Colonic mucosa (tissue), 4 donors: ENCODE measurements around the gene TREML1. TPM values are rescaled to one million over a fixed set of nuclear protein-coding genes. Genes with fewer than 3 reads are reported as not detected.

ENCODE experiments used
- DNase-seq: peaks from one replicate; pipeline ENCODE4 v3.0.0-alpha.2; 2020
- H3K27ac ChIP-seq: fragments of 200-600 bp; one replicate; pipeline ENCODE4 v1.8.0; 2021
- H3K27me3 ChIP-seq: fragments of 200-600 bp; one replicate; pipeline ENCODE4 v1.8.0; 2021
- H3K36me3 ChIP-seq: fragments of 200-600 bp; one replicate; pipeline ENCODE4 v1.8.0; 2021
- H3K4me1 ChIP-seq: fragments of 200-600 bp; one replicate; pipeline ENCODE4 v1.8.0; 2021; ENCODE audit warnings: mild to moderate bottlenecking
- H3K4me3 ChIP-seq: fragments of 200-600 bp; one replicate; pipeline ENCODE4 v1.8.0; 2021
- H3K9ac ChIP-seq, 2 donors: one replicate each; pipeline ENCODE4 v1.7.0; 2013; ENCODE audit warnings: control low read depth in 2 of 2, low read depth in 2 of 2, low read length in 2 of 2
- H3K9me3 ChIP-seq: fragments of 200-600 bp; one replicate; pipeline ENCODE4 v1.8.0; 2021
- CTCF ChIP-seq: fragments of 200-600 bp; IDR thresholded peaks from one replicate; pipeline ENCODE4 v1.8.0; 2022; ENCODE audit warnings: antibody characterized with exemption, mild to moderate bottlenecking
- intact Hi-C: fragments of 100-400 bp; cut with DNase I; formaldehyde crosslinking; loops from one replicate; pipeline ENCODE4 v1.14.1; 2022
- total RNA-seq, 2 donors: library from RNA; stranded (reverse); fragmentation: NEBNext Ultra II Directional in 1 of 2; extraction: Animal tissue kit (Norgen Biotek cat#: 25700) in 1 of 2; gene quantifications; one replicate each; pipeline ENCODE4 v1.2.1, GENCODE V29; 2021
- donor health status: healthy.
- donor health status: DM: no; HTN: no; CAD: no.
- donor health status: DM: no; HTN: no; CAD: no.

The TREML1 gene
- total RNA-seq, 2 donors from 2014 or later = not detected

DNA sequence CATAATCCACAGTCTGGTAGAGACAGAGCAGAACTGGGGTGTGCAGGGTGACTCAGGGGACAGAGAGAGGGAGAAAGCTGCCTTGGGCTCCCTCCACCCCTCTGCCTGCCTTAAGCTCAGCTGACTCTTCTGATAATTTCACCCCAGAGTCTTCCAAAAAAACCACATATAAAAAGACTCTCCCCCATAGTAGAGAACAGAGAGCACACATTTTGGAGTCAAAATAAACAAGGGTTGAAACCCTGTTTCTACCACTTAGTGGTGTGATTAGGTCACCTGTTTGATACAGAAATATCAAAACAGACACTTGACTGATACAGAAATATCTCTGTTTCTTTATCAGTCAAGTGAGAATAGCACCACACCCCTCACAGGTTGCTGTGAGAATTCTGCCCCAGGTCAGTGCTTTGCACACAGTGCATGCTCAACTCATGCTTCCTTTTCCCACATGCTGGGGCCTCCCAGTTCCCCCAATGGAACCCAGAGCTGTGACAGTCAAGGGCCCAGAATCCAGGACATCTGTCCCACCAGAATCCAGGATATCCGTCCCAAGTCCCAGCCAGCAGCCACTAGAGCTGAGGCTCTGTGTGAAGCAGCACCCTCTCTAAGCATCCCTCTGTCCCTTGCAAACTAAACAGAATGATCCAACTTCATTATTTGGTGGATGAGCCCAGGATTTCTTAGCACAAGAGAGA is 45.6 kb upstream of the TREML1 start:
- Histone ChIP-seq H3K4me1 (no peaks in the 10 kb centered on the region), H3K4me3 (no peak overlapping the region), H3K9ac (no peak overlapping the region), H3K9me3 (no peaks in the 10 kb centered on the region), H3K27me3 (no peaks in the 10 kb centered on the region), H3K36me3 (no peaks in the 10 kb centered on the region), H3K27ac (peak overlapping the region; percentile 47)
- no peak for DNase-seq
- intact Hi-C loops = no loop called here
- no peak for TF ChIP-seq CTCF

GRCh38 chr6:41197234-41197633 is 43.1 kb upstream of the TREML1 start:
- no peak for DNase-seq
- Histone ChIP-seq H3K4me3 (no peak overlapping the region), H3K27ac (no peak overlapping the region), H3K36me3 (no peaks in the 10 kb centered on the region), H3K4me1 (no peaks in the 10 kb centered on the region), H3K9me3 (no peaks in the 10 kb centered on the region), H3K27me3 (no peaks in the 10 kb centered on the region), H3K9ac (no peak overlapping the region)
- no peak for TF ChIP-seq CTCF
- intact Hi-C loops = no loop called here

GRCh38 chr6:41194386-41194785 is 40.2 kb upstream of the TREML1 start:
- Histone ChIP-seq H3K36me3 (no peaks in the 10 kb centered on the region), H3K27me3 (no peaks in the 10 kb centered on the region), H3K9me3 (no peaks in the 10 kb centered on the region), H3K9ac (no peak overlapping the region), H3K4me1 (no peaks in the 10 kb centered on the region), H3K27ac (no peak overlapping the region), H3K4me3 (no peak overlapping the region)
- TF ChIP-seq CTCF = no peak
- DNase-seq = no peak
- intact Hi-C loops = no loop called here

DNA sequence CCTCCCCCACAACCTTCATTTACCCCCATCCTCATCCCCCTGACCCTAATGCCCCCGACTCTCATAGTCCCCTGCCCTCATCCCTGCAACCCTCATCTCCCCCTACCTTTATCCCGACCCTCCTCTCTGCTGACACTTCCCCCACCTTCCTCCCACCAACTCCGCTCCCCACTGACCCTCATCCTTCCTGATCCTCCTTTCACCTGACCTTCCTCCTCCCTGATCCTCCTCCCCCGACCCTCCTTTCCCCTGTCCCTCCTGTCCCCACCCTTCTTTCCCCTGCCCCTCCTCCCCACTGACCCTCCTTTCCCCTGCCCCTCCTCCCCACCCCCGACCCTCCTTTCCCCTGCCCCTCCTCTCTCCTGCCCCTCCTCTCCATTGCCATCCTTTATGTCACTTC is 39.7 kb upstream of the TREML1 start:
- Histone ChIP-seq H3K27ac (no peak overlapping the region), H3K36me3 (no peaks in the 10 kb centered on the region), H3K27me3 (no peaks in the 10 kb centered on the region), H3K4me1 (no peaks in the 10 kb centered on the region), H3K9ac (no peak overlapping the region), H3K4me3 (no peak overlapping the region), H3K9me3 (no peaks in the 10 kb centered on the region)
- TF ChIP-seq CTCF = no peak
- DNase-seq = no peak
- intact Hi-C loops = no loop called here

DNA sequence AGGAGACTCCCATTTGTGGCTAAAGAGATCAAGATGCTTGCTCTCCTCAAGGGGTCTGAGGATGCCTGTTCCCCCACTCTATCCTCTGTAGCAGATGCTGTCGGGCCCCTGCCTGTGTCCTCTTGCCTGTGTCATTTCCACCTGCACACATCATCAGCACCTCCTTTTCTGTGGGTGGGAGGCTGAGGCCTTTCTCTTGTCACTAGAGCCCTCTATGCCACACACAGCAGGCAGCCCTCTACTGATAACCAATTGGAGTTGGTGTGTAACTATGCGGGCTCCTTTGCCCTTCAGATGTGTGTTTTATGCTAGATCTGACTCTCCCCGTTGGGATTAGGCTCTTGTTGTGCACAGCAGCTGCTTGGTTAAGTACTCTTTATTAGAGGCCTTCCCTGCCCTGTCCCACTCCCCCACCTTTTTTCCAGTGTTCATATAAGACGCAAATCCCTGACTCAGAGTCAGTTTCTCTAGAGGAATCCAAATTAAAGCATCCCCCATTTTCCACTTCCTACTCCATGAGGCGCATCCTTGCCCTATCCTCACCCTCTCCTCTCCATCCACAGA is 39.1 kb upstream of the TREML1 start:
- no peak overlapping the region for H3K9ac ChIP-seq
- no peaks in the 10 kb centered on the region for H3K27me3 ChIP-seq
- H3K36me3 ChIP-seq = no peaks in the 10 kb centered on the region
- no peak for DNase-seq
- no peaks in the 10 kb centered on the region for H3K4me1 ChIP-seq
- H3K9me3 ChIP-seq = no peaks in the 10 kb centered on the region
- intact Hi-C loops = no loop called here
- H3K4me3 ChIP-seq = no peak overlapping the region
- no peak for TF ChIP-seq CTCF
- no peak overlapping the region for H3K27ac ChIP-seq
